Thyroid gland (tissue), 4 donors: ENCODE data around the gene PDC. TPM values are rescaled to one million over a fixed set of nuclear protein-coding genes. Genes with fewer than 3 reads are reported as not detected.
"Not testable (repeated sequence)": the region's sequence is repeated elsewhere in the genome, so short reads cannot be mapped to it uniquely, and the experiment has no call there.

Experiments
- DNase-seq, 2 donors: peaks; one replicate each; pipeline ENCODE4 v3.0.0-alpha.2; 2019
- H3K27ac ChIP-seq, 3 donors: fragments of 200-600 bp; sonication (generic); 1 replicate in 2 of 3; 2 replicates in 1 of 3; pipeline ENCODE4 v1.5.1; 2016 to 2019; ENCODE audit warnings: mild to moderate bottlenecking in 1 of 3, moderate library complexity in 1 of 3
- H3K27me3 ChIP-seq: fragments of 200-600 bp; sonication (generic); one replicate; pipeline ENCODE4 v1.5.1; 2019
- H3K36me3 ChIP-seq, 2 donors: fragments of 200-600 bp; sonication (generic); one replicate each; pipeline ENCODE4 v1.5.1; 2016 to 2019
- H3K4me1 ChIP-seq, 2 donors: fragments of 200-600 bp; sonication (generic); one replicate each; pipeline ENCODE4 v1.5.1; 2017 to 2019
- H3K4me3 ChIP-seq, 3 donors: fragments of 200-600 bp; sonication (generic); replicated peaks in 1 of 3; 1 replicate in 2 of 3; 2 replicates in 1 of 3; pipeline ENCODE4 v1.5.1; 2016; ENCODE audit warnings: mild to moderate bottlenecking in 1 of 3
- H3K9me3 ChIP-seq: fragments of 200-600 bp; sonication (generic); one replicate; pipeline ENCODE4 v1.5.1; 2017
- CTCF ChIP-seq, 6 experiments: fragments of 200-600 bp in 3 of 6; fragments of 450-650 bp in 3 of 6; sonication (generic) in 3 of 6; IDR thresholded peaks; one replicate each; pipeline ENCODE4 v1.5.1; 2016 to 2019; ENCODE audit warnings: antibody characterized with exemption in 6 of 6, mild to moderate bottlenecking in 2 of 6, inconsistent platforms in 1 of 6, moderate library complexity in 1 of 6
- POLR2A ChIP-seq, 2 donors: fragments of 450-650 bp; IDR thresholded peaks; one replicate each; pipeline ENCODE4 v1.6.1; 2017; ENCODE audit warnings: antibody characterized with exemption in 2 of 2, mild to moderate bottlenecking in 2 of 2, moderate library complexity in 1 of 2
- WGBS, 2 donors: methylation state at CpG; one replicate each; pipeline ENCODE4 v1.1.5; 2017; 5-methylcytosine and 5-hydroxymethylcytosine counted together
- intact Hi-C: fragments of 100-400 bp; cut with DNase I; formaldehyde crosslinking; loops from one replicate; pipeline ENCODE4 v1.15.1; 2023
- total RNA-seq, 4 donors: library from RNA; depleted of rRNA; stranded (reverse); fragments of >200 nt; gene quantifications; one replicate each; pipeline ENCODE4 v1.2.3, GENCODE V29; 2016

PDC gene
- total RNA-seq, 4 donors from 2014 or later: not detected

DNA sequence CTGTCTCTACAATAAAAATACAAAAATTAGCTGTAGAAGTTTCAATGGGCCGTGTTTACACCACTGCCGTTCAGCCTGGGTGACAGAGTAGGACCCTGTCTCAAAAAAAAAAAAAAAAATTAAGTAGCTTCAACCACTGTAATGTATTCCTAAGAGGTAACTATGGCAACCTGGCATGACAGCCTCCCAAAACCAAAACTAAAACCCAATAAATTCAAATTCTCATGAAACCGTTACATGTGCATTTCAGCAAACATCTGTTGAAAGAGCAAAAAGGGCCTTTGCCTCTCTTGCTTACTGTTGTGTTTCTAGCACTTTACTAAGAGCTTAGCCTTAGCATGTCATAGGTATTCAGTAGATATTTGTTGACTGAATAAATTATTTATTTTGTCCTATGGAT lies 51.8 kb downstream of the PDC start:
- Histone ChIP-seq H3K4me3 (no peak overlapping the region), H3K9me3 (no peaks in the 10 kb centered on the region), H3K4me1 (no peaks in the 10 kb centered on the region), H3K27ac (no peak overlapping the region), H3K27me3 (no peaks in the 10 kb centered on the region), H3K36me3 (peaks cover 13 to 15% of the 10 kb centered on the region in 2 donors)
- TF ChIP-seq CTCF (IDR thresholded peaks at IDR 0.05) (no peak), POLR2A (IDR thresholded peaks at IDR 0.05) (no peak)
- intact Hi-C loops: no loop called here
- DNase-seq: no peak
- WGBS, 2 donors: 88 to 93% methylated on average over 3 of the region's 3 CpGs

DNA sequence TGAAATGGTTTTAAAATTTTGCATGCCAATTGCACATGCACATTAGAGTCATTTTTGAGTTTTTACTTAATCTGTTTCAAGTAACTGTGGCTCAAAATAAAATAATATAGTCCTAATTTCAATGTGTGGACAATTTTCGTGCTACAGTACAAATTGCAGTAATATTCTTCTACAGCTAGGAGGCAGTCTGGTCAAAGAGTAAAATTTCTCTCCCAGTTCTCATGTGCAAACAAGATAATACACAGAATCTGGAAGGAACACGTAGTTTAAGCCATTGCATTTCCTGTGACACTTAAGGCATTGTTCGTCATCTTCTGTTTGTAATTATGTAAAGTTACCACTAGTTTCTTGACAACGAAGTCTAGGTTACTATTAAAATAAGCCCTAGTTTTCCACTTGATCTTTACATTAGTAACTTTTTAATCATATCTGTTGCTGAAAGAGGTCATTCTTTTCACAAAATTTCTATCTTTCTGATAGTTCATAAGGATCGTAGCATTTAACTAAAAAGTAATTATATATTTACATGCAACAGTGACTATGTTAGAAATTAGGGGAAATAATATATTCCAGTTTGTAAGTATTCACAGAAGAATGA lies 56.4 kb downstream of the PDC start:
- WGBS, 2 donors: 63 to 69% methylated on average over 5 of the region's 5 CpGs
- DNase-seq: no peak
- no peak overlapping the region for H3K27ac ChIP-seq
- H3K9me3 ChIP-seq: no peaks in the 10 kb centered on the region
- intact Hi-C loops: no loop called here
- TF ChIP-seq POLR2A (IDR thresholded peaks at IDR 0.05) (no peak), CTCF (IDR thresholded peaks at IDR 0.05) (peak; percentile 22 to 57 (median 38))
- H3K4me1 ChIP-seq: no peaks in the 10 kb centered on the region
- no peaks in the 10 kb centered on the region for H3K27me3 ChIP-seq
- H3K4me3 ChIP-seq: no peak overlapping the region
- H3K36me3 ChIP-seq: peaks cover 11 to 15% of the 10 kb centered on the region in 2 donors

DNA sequence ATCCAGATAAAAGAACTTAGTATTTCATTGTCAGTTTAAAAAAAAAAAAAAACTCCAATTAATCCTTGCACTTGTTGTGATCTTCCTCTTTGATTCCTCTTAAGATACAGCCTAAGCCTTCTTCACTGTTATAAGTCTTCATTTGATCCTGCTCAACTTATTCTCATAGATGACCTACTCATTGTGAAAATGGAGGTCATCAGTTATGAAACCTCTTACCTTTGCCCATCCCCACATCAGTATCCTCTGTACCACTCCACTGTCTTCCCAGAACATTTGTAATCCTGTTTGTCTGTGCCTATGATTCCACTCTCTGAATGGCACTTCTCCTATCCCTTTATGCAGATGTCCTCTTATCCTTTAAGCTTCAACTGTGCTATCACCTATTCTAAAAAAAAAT lies 57.3 kb downstream of the PDC start:
- Histone ChIP-seq H3K27me3 (no peaks in the 10 kb centered on the region), H3K9me3 (no peaks in the 10 kb centered on the region), H3K4me3 (no peak overlapping the region), H3K36me3 (peaks cover 17 to 23% of the 10 kb centered on the region in 2 donors), H3K27ac (no peak overlapping the region), H3K4me1 (no peaks in the 10 kb centered on the region)
- intact Hi-C loops: no loop called here
- no peak for DNase-seq
- no peak for TF ChIP-seq POLR2A (IDR thresholded peaks at IDR 0.05)
- TF ChIP-seq CTCF (IDR thresholded peaks at IDR 0.05): no peak

GRCh38 chr1:186401446-186401845 lies 59.5 kb downstream of the PDC start:
- H3K4me1 ChIP-seq, intact Hi-C loops, H3K27ac ChIP-seq, H3K9me3 ChIP-seq, DNase-seq, H3K4me3 ChIP-seq, H3K27me3 ChIP-seq: not testable (repeated sequence)
- 89 to 91% methylated on average over 2 of the region's 2 CpGs for WGBS, 2 donors
- H3K36me3 ChIP-seq: peaks cover 18% of the 10 kb centered on the region in 2 donors

Other genes starting within 250 kb of the PDC start
- 1 to 10 TPM in 3 of 4 donors, under 1 TPM in 1; 0.44 to 4.2 (median 3.2) TPM for gene PRG4, start 164.8 kb downstream of the PDC start, total RNA-seq
- gene TPR, start 85.9 kb downstream of the PDC start, total RNA-seq: 100 to 1,000 TPM in 3 of 4 donors, 10 to 100 TPM in 1; 90.4 to 108 (median 104) TPM
- 10 to 100 TPM; 25.1 to 35.4 (median 29.9) TPM for gene ODR4, start 85.3 kb downstream of the PDC start, total RNA-seq
- 1 to 10 TPM in 2 of 4 donors, under 1 TPM in 2; 0.44 to 4.2 (median 2.0) TPM for gene PTGS2, start 219.3 kb upstream of the PDC start, total RNA-seq